OCI-M2 (cell line): ENCODE data around the gene PIK3R5.

Source experiments
- DNase-seq: peaks from one replicate; lab custom pipeline; 2025; ENCODE audit not compliant: unreplicated experiment; lab: John Stamatoyannopoulos, UW

PIK3R5 gene

GRCh38 chr17:8925141-8925540 lies 40.4 kb downstream of the PIK3R5 start:
- no peak for DNase-seq

DNA sequence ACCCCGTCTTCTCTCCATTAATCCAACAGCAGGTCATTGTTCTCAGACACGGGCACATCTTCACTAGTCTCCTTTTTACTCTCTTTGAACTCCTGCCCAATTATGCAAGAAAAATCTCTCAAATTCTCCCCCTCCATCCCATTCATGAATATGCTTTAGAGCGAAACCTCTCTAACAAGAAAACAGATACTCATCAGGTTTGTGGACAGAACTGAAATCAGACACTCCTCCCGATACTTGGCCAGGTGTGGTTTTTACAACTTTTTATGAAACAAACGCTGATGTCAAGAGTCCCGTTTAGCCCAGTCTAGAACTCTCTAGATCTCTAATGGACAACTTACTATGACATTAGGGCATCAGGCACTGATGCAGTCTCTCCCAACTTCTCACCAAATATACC lies 40.9 kb downstream of the PIK3R5 start:
- DNase-seq, result no peak

DNA sequence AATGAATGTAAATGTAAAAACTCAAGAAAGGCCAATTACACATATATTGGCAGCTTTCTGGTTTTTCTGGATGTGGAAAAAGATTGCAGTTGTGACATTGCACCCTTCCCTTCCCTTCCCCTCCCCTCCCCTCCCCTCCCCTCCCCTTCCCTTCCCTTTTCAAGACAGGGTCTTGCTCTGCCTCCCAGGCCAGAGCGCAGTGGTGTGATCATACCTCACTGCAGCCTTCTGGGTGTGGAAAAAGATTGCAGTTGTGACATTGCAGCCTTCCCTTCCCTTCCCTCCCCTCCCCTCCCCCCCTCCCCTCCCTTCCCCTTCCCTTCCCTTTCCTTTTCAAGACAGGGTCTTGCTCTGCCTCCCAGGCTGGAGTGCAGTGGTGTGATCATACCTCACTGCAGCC lies 41.7 kb downstream of the PIK3R5 start:
- no peak for DNase-seq

DNA sequence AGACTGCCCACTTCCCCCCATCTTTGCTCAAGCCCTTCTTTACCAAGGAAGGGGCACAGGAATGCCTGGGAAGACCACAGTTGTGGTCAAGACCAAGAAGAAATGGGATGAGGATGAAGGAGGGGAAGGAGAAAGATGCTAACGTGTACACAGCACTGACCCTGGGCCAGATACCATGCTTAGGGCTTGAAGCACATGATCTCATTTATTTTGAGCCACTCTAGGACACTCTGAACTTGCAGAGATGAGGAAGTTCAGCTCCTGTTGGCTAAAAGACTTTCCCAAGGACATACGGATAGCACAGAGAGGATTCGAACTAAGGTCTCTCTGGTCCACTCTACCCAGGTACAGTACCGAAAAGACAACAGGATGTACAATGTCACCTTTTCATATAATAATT lies 42.6 kb downstream of the PIK3R5 start:
- DNase-seq, result no peak

- no peak for DNase-seq
These were observed 43.1 kb downstream of the PIK3R5 start for GRCh38 chr17:8922451-8922850.

DNA sequence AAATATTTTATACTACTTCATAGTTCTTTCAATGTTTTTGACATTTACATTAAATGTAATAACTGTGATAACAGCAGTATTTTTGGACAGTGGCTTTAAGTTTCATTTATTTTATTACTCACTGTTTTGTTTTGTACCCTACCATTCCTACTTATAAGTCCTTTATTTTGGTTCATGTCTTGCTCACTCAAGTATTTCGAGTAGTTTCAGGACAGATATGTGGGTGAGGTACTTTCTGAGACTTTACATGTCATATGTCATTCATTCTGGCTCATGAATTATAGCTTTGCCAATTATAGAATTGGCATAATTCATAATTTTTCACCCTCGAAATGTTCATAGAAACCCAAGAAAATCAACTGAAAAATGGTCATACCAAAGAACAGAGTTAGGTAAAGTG lies 44.4 kb downstream of the PIK3R5 start:
- DNase-seq, result no peak

- DNase-seq, result no peak
These were observed 46.6 kb downstream of the PIK3R5 start for GRCh38 chr17:8918807-8919465.

GRCh38 chr17:8916466-8916865 lies 49.0 kb downstream of the PIK3R5 start:
- DNase-seq, result no peak

- no peak for DNase-seq
These were observed 51.0 kb downstream of the PIK3R5 start for GRCh38 chr17:8914554-8914953.

DNA sequence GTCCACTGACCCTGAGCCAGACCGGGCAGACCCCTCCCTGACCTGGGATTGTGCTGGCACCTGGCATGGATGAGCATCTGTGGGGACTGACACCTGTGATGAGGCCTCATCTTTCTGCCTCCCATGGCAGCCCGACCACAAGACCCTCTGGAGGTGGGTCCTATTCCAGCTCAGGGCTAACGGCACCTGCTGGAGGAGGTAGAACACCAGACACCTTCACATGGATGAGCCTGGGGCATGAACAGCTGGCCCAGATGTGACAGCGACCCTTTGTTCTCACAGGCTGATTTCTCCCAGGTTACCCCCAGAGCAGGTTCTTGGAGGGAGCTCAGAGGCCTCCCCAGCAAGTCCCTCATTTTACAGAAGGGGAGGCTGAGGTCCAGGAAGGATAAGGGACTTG lies 51.6 kb downstream of the PIK3R5 start:
- DNase-seq, result no peak

GRCh38 chr17:8913091-8913490 lies 52.4 kb downstream of the PIK3R5 start:
- no peak for DNase-seq

DNA sequence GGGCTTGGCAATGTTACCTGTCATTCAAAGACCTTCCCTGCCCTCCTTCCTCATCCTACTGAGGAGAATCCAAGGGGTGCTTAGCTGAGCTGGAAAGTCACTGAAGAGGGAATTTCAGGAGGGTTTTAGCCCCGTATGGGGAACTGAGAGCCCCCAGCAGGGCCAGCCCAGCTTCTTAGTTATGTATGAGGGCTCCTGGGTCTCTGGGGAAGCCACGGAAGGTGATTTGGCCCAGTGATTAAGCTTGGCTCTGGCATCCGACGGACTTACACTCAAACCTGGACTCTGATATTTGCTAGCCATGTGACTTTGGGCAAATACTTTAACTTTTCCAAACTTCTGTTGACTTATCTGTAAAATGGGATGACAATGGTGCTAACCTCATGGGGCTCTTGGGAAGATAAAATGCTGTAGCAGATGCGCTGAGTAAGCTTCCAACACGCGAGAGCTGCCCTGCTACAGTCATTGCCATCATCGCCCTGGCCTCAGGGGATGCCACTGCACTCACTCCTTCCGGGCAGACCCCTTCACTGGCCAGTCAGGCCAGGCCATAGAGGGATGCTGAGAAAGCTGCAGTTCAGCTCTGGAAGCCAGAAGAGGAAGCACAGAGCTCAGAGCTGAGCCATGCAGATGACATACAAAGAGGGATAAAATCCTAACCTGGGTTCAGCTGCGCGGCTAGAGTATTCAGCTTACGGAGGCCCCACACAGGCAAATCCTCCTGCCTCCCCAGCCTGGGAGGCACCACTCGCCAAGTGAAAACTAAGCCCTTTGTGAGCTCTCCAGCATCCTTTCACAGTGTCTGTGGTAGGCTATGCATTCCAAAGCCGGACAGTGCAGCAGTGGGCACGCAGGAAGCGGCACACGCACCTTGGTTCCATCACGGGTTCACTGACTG lies 53.2 kb downstream of the PIK3R5 start:
- no peak for DNase-seq

- no peak for DNase-seq
These were observed 54.4 kb downstream of the PIK3R5 start for GRCh38 chr17:8910969-8911604.

GRCh38 chr17:8909586-8910270 lies 55.8 kb downstream of the PIK3R5 start:
- no peak for DNase-seq

DNA sequence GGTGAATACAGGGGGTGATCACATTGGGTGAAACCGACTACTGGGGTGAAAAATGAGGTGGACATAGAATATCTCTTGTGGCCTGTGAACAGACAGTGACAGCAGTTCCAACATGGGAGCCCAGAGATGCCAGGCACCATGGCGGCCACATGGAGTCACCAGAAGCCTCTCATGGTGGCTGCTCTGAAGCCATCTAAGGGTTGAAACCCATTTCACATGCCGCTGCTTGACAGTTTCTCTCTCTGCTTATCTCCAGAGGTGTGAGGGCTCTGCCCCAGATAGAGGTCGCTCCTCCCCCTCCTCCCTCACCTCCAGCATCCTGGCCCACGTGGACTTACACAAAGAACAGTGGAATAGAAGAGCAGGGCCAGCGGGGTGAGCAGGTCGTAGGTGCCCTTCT lies 60.2 kb downstream of the PIK3R5 start:
- no peak for DNase-seq

DNA sequence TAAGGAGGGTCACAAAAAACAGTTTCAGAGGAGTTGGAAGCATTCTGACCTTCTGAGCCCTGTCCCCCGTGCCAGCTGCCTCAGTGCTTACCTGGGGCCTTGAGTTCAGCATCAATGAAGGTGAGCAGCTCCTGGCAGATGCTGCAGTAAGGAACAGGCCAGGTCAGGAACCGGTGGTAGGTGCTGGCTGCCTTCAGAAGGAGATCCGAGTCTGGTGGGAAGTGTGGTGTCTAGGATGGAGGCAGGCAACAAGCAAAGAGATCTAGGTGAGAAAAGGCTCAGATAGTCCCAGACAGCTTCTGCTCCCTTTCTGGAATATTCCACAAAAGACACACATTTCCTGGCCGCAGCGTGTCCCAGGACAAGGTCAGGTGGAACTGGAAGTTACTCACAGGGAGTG lies 60.8 kb downstream of the PIK3R5 start:
- no peak for DNase-seq

DNA sequence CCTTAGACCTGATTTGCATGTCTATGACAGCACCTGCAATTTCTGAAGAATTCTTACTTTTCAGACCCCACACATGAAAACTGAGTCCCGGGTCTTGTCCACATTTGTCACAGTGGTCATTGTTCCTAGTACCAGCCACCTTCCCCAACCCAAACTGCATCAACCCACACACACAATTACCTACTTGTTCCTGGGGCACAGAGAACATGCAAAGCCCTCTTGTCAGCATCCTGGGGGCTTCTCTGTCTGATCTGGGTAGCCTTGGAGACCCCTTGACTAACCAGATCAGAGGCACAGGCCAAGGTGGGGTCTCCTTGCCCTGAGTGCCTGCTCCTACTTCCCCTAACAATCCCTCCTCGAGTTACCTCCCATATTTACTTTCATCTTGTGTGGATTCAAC lies 61.3 kb downstream of the PIK3R5 start:
- DNase-seq, result no peak

- no peak for DNase-seq
These were observed 64.6 kb downstream of the PIK3R5 start for GRCh38 chr17:8900626-8901585.

- no peak for DNase-seq
These were observed 65.3 kb downstream of the PIK3R5 start for GRCh38 chr17:8900207-8900606.

DNA sequence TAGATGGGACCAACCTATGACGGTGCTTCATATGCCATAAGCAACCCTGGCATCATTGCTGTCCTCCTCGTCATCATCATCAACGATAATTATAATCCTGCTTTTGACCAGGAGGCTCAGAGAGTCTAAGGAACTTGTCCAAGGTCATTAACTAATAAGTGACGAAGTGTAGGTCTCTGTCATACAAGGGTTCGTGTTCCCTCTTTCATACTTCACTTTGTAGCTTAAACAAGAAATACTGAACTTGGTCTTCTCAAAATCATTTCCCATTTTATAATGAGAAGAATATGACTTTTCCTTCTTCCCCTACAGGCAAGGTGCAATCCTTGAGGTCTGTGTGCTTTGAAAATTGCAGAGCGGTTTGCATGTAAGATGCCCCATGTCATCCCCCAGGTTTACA lies 66.9 kb downstream of the PIK3R5 start:
- DNase-seq, result no peak
